HG03095 (cell line): ENCODE results near the gene PDGFA.

Experiments
- ATAC-seq: cut with Tn5 transposase; IDR thresholded peaks from one replicate; pipeline ENCODE4 v1.9.1; 2021; ENCODE audit warnings: moderate library complexity; ENCODE audit not compliant: unreplicated experiment

PDGFA gene

GRCh38 chr7:517774-518629, 1.6 kb downstream of the PDGFA start:
- no peak for ATAC-seq

DNA sequence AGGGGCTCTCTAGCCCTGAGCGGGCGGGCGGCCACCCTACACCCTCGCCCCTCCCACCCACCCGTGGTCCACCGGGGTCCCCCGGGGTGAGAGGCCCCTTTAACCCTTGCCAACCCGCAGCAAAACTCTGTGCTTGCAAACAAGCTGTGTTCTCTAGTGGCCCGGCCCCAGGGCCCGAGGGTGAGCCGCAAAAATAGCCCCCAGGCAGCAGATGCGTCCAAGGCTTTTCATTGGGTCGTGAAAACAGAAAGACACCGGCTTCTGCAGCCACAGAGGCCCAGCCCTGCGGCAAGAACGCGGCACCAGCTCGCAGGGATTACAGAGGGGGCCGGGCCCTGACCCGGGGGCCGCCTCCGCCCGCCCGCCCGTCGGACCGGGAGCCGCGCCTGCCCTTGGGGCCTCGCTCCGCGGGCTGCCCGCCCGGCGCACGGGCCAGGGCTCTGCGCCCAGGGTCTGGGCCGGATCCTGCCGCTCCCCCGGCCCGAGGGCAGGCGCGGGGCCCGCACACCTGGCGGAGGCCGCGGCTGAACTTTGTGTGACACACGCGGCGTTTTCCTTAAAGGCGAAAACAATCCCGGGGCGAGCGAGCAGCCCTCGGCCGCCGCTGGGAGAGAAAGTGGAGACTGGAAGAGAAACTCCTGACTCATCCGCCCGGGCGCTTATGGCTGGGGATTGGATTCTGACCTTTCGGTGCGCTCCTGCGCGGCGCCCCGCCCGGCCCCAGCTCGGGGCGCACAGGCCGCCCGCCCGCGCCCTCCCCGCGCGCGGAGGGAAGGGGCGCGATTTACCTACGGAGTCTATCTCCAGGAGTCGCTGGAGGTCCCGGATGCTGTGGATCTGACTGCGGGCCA, 2.8 kb downstream of the PDGFA start:
- no peak for ATAC-seq

DNA sequence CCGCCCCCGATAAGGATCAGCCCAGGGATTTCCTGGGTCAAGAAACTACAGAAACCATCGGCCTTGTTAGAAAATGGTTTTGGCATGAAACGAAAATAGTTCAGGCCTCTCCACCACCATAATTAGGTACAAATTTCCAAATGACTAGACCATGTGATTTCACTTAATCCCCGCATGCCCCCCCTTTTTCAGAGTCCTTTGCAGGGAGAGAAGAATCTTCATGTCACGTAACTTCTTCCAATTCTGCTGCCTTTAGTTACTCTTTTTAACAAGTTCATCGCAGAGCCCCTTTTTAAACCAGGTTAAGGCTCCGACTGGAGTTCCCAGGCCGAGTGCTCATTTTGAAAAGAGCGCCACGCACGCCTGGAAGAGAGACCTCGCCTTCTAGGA, 3.4 kb downstream of the PDGFA start:
- no peak for ATAC-seq

DNA sequence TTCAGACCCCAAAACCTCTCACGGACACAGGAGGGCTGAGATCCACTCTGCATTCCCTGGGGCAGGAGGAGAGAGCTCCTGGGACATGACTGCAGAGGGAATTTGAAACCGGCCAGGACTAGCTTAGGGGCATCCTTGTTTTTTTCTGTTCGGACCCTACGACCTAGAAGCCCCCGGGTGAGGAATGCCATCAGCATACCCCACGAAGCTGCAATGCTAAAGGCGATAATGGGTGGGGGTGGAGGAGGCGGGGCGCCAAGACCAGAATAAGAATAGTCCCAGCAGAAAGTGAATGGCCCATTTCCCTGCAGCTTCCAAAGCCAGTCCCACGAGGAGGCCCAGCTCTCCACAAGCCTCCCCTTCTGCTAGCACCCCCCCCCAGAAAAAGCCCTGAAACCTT, 4.0 kb downstream of the PDGFA start:
- ATAC-seq, result no peak

DNA sequence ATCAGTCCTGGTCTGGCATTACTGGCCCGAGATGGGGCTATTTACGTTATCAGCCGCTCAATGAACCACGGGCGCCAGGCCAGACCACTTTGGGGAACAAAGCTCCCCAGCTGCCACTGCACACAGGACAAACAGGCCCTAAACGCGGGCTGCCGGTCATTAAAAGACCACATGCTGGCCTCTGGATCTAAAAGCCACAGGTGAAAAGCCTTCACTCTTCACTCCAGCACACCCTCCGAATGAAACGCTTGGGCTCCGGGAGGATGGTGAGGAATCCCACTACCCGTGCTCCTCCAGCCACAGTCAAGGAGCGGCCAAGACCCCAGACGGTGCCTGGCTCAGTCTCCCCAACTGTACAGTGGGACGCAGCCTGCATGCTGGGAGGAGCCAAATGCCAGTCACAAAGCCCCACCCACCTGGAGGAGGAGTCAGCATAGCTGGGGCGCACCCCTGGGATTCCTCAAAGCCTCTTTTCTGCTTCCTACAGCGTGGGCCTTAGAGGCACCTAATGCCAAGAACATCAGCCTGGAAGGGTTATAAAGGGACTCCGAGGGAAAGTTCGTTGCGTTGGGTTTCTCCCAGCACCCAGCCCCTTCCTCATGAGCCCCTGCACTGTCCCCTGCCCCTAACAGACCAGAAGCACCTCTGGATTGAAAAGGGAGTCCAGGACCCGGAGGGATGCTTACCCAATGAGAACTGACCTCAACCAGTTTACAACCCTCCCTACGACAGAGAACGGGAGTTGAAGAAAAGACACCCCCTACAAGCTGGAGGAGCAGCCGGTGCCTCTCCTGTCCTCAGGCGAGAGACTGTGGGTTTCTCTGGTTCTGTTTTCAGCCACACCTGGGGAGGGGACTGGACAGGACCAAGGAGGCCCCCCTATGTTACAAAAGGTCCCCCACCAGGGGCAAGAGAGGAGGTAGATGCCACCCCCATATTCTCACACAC, 4.7 kb downstream of the PDGFA start:
- no peak for ATAC-seq

DNA sequence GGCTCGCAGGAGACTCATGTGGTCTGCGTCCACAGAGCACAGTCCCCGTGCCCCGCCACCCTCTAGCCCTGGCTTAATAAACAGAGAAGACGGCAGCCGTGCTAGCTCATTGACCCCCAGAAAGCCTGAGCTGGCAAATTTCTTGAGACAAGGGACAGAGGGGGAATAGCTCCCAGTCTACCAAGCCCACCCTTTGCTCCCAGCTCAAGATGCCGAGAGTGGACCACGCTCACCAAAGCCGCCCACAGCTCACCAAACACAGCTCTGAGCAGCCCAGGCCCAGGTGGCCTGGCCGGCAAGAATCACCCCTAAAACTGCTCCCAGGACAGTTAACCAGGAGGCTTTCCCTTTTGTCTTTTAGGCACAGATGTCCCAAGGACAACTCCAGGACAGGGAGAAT, 5.4 kb downstream of the PDGFA start:
- no peak for ATAC-seq

DNA sequence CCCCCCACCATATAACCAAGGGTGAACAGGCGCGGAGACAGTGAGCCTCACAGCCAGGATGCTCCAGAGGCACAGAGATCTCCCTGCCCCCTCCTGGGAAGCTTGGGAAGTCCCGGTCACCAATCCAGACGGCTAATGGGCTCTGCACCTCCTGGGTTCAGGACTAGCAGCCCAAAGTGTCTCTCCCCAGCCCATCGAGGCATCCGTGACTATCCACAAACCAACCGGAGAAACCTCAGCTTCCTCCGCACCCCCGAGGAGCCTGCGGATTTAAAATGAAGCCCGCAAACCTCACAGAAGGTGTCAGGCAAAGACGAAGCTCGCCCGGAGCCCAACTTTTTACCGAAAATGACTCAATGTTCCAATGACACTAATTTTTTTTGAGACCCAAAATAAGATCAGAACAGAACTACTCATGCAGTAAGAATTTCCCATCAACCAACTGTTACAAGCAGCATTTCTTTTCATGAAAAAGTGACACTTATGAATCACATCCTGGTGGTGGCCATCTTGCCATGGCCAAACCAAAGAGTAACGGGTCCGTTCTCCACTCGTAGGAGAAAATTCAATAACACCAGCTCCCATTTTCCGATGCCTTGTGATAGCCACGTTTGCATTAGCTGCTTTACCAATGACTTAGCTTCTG, 6.0 kb downstream of the PDGFA start:
- no peak for ATAC-seq

DNA sequence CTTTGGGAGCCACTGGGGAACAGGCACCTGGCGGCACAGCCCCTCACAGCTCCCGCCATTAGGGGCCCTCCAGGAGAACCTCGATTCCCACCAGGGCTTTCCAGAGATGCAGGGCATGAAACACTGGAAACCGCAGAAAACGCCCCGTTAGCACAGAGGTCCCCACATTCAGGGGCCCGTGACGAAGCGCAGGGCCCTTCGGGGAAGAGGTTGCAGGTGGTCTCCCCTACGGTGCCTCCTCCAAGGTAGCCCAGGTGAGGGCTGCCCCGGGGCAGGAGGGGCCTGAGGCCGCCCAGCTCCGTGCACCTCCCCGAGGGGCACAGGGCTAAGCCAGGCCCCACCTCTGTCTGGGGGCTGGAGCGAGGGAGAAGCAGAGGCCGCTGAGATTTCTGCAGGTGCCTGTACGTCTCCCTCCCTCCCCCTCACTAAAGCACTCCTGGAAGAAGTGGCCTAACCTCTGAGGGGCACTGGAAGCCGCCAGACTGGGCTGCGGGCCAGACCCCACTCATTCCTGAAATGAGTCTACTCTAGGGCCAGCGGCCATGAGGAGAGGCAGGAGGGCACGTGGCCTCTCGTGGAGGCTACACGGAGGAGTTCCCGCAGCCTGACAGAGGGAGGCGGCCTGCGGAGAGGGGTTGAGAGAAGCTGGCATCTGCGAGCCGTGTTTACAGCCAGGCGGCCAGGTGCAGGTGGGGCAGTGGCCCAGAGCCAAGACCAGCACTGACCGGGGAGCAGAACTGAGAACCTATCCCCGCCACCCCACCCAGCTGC, 6.9 kb downstream of the PDGFA start:
- no peak for ATAC-seq

- ATAC-seq, result no peak
Observed at GRCh38 chr7:512146-512510, 7.5 kb downstream of the PDGFA start.

DNA sequence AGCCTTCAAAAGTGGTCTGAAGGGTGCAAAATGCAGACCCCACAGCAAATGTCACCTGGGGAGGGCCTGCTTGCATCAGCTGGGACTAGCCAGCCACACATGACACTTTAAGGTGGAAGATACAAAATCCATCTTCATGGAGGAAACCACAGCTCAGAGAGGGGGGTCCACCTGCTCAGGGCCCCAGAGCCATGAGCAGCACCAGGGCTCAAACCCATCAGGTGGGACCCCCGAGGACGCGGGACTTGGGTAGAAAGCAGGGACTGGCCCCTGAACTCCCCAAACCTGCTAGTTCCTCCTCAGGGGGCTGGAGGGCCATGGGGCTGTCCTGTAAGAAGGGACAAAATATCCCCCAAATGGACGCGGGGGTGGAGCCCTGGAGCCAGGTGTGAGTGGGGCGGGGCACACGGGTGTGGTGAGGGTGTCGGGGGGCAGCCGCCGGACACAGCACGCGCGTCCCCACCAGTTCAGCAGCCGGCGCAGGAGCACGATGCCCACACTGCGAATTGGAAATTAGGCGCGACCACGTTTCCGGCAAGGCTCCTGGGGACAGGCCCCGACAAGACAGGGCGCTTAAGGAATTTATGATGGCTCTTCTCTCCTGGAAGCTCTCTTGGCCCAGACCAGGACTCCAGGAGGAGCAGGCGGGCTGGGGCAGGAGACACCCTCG, 8.0 kb downstream of the PDGFA start:
- ATAC-seq, result no peak

GRCh38 chr7:510782-511281, 8.8 kb downstream of the PDGFA start:
- ATAC-seq, result no peak

DNA sequence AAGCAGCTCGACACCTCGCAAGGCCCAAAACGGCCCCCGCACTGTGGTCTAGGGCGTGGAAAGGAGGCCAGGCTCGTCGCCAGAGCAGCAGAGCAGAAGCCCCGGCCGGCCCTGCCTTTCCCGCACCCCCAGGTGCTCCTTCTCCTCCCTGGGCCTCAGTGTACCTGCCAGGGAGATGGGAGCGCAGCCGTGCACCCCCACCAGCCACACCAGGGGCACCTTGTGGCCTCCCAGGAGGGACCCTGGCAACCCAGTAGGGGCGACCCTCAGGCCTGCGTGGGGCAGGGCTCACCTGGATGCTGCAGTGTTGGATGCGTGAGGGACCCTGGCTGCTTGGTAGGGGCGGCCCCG, 9.5 kb downstream of the PDGFA start:
- no peak for ATAC-seq

GRCh38 chr7:509426-510130, 10.1 kb downstream of the PDGFA start:
- no peak for ATAC-seq

DNA sequence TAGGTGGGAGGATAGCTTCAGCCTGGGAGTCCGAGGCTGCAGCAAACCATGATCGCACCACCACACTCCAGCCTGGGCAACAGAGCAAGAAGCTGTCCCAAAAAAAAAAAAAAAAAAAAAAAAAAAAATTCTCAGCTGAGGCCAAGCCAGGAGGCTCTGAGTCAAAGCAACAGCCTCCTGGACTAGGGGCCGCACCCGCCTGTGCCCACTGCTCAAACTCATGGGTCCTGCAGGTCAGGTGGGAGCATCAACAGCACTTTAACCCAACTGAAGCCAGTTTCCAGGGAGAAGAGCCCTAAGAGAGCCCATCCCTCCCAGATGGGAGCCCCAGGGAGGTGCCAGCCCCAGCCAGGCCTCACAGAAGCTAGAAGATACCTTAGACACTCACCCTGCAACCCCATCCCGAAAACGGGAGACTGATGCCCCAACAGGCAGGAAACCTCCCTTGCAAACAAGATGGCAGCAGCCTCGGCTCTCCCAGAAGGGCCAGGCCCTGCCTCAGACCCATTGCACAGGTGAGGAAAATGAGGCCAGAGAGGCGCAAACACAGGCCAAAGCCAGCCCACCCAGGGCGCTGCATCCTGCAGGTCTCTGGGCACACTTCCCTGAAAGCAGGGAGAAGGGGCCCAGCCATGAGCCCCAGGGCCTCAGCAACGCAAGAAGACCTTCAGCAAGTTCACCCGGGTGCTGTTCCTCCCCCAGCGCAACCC, 11.0 kb downstream of the PDGFA start:
- ATAC-seq, result no peak

DNA sequence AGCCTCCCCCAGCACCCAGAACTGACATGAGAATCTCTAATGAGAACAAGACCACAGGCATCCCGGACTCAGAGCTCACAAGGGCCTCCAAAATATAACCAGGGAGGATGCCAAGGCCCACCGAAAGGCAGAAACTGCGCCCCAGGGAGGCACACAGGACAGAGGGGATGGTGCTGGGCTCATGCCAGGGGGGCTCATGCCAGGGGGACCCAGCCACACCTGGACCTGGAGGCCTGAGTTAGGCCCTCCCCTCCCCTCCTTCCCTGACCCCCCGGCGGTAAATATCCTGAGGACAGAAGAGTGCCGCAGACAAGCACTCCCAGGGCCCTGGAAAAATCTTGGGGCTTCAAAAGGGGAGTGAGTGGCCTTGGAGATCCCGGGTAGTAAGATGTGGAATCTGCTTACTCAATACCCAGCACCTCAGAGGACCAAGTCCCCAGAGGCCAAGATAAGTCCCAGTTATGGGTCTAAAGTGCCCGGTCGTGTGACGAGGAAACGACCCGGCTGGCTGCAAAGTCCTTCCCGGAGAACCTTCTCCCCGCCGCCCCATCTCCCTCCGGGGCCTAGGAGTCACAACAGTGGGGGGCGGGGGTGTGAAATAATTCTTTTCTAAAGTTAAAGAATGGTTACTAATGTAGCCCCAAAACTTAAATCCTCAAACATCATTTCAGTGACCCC, 11.9 kb downstream of the PDGFA start:
- no peak for ATAC-seq

DNA sequence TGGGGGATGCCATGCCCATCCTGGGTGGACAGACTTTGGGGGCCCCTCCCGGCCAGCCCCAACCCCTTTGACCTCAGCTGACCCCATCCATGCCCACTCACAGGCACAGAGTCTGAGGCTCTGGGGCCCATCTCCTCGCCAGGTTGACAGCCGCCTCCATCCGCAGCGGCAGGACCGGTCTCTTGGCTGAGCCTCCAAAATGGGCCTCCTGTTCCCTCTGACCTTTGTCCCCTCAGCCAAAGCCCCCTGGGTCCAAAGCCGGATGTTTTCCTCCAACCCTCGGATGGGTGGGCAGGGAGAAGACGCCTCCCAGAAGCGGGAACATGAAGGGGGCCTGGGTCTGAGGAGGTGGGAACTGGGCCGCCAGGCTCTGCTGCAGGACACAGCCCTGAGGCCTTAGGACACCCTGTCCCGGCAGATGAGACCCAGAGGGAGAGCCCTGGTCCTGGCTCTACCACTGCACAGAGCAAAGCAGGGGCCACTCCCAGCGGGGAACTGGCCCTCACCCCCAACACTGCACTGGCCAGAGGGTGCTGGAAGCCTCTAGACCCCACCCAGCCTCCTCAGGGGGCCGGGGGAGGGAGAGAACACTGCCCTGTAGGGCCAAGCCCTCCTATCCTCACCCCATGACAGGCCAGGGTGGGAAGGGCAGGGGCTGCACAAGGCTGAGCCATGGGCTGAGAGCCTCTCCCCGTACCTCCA, 12.6 kb downstream of the PDGFA start:
- no peak for ATAC-seq

- ATAC-seq, result no peak
Observed at GRCh38 chr7:506391-506831, 13.2 kb downstream of the PDGFA start.
